8988T (cell line): Measurements from ENCODE around the gene XXYLT1.
A peak's percentile ranks its signal among the peaks of the same experiment; 100 is the strongest.

ENCODE experiments used
- DNase-seq: peaks from one replicate; pipeline ENCODE4 v3.0.0; 2011

XXYLT1 gene

DNA sequence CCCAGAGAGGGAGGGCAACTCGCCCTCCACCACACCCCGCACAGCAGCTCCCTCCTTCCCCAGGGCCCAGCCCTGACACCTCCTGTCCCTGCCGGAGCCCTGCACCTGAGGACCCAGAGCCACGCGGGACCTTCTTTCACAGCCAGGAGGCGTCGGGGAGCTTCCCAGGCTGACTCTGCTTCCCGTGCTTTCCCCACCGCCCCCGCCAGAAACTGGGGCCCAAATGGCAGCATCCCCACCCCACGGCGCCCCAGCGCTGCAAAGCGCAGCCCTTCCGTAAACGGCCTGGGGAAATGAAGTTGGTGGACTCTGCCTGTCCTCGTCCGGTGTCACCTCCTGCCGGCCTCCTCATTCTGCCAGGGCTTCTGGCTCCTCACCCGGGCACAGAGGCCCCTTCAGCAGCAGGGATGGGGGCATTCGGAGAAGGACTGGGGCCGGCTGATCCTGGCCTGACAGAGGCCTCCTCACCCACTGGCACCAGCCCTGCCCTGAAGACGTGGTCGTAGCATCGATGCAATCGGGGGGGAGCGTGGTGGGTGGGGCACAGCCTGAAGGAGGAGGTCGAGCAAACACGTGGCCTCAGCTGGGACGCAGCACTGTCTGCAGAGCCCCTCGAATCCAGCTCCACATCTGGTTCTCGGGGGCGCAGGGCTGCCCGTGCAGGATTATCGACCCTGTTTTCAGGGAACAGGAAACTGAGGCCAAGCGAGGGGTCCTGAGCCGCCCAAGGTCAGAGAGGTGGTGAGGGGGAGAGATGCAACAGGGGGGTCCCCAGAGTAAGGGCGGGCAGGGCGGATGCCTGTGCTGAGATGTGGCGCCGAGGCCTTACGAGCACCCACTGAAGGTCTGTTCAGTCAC lies 235.4 kb downstream of the XXYLT1 start:
- peak; percentile 85 for DNase-seq

GRCh38 chr3:195034541-195034940 lies 236.4 kb downstream of the XXYLT1 start:
- no peak for DNase-seq

DNA sequence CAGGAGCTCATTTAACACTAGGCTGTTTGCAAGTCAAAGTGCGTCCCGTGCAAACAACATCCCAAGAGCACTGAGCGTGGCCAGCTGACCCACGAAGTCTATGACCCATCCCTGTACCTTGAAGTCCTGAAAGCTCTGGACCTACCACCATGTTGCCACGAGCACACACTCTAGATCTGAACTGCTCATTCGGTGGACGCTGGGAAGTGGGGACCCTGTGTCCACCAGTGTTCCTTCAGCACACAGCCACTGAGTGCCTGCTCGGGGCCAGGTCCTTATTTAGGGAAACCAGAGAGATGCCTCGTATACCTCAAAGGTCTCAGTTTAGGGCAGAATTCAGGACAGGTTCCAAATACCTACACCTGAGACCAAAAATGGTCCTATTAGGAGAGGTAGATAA lies 236.9 kb downstream of the XXYLT1 start:
- no peak for DNase-seq

DNA sequence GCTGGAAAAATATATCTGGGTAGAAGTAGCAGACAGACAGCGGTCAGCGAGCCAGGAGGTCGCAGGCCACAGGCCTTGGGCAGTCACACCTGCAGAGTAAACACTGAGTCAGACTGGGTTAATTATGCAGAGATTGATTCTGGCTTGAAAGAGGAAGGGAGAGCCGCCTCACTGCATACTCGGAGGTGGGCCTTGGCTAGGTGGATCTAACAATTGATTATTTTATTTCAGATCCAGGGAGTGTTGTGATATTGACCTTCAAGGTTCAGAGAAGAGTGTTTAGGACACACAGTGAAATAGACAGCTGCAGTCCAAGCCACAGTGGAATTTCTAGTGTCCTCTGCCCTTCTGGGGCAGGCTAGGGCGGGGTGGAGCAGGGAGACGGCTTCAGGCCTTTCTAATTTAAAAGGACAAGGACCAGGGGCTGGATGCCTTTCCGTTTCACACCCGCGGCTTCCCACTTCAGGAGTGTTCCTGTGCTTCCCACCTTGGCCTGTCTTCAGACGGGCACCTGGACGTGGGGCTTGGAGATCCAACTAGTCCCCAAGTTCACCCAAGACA lies 237.3 kb downstream of the XXYLT1 start:
- no peak for DNase-seq

DNA sequence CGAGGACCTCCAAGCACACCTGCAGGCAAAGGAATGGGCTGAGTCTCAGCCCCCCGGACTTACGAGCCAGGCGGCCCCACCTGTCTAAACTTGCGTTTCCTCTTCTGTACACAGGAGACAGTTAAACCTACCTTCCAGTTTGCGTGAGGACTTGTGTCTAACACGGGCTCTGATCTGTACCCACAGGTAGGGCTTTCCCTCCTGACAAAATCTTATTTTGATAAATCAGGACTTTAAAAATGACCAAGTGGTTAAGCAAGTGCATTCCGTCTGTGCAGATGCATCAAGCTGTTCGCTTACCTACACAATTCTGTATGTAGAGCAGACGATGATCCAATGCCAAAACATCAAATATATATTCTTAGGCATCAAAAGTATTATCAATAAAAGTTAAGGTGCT lies 238.0 kb downstream of the XXYLT1 start:
- DNase-seq, result no peak

DNA sequence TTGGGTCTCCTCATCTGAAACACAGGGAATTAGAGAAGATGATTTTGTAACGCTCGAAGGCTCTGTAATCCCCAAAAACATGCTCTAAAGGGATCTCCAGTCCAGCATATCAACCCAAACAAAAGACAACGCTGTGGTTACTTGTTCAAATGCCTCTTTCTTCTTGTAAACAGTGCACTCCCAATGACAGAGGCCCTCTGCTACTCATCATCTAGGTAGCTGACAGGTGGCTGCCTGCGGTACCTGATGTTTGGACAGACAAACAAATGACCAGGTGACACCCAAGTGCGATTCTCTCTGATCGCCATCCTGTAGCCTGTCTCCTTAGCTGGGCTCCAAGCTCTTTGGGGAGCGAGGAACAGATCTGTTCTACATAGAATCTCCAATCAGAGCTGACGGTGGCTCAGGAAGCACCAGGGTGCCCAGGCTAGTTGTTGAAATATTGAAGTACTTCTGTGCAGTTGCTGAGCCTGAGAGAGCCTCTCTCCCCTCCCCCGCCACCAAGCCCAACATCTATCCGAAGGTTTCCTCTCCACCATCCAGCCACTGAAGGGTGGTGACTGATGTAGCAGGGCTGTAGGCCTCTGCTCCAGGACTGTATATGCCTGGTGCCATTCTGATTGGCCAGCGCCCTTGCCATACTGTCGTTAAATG lies 238.7 kb downstream of the XXYLT1 start:
- no peak for DNase-seq

- no peak for DNase-seq
Observed at GRCh38 chr3:195031574-195032003, 239.4 kb downstream of the XXYLT1 start.

GRCh38 chr3:195030791-195031321 lies 240.1 kb downstream of the XXYLT1 start:
- DNase-seq, result peak; percentile 68

- DNase-seq, result no peak
Observed at GRCh38 chr3:195028877-195029606, 241.9 kb downstream of the XXYLT1 start.

GRCh38 chr3:195025884-195026200 lies 245.1 kb downstream of the XXYLT1 start:
- no peak for DNase-seq

DNA sequence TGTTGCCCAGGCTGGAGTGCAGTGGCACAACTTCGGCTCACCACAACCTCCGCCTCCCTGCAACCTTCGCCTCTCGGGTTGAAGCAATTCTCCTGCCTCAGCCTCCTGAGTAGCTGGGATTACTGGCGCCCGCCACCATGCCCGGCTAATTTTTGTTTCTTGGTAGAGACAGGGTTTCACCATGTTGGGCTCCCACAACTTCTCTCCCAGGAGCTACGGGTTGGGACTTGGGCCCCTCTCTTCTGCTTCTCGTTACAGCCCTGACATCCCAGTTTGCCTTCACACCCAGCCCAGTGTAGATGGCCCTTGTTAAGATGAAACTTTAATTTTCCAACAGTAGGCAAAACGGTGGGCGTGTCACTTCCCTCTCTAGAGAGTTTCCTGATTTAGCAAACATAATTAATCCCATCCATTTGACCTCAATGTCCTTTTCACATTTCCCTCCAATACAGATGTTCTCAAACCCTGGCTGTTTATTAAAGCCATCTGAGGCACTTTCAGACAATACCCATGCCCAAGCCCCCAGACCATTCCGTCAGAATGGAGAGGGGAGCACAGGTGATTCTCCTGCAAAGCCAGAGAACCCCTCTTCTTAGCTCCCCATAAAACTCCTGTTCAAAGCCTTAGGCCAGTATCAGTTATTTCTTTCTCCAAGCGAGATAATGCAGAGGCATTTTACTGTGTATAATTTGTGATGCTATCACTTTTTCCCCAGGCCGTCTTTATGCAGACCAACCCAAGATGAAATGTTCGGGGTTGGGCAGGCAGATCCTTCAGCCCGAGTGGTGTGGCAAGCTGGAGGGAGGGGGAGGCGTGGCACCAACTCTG lies 245.7 kb downstream of the XXYLT1 start:
- DNase-seq, result no peak

- no peak for DNase-seq
Observed at GRCh38 chr3:195023989-195024388, 247.0 kb downstream of the XXYLT1 start.

DNA sequence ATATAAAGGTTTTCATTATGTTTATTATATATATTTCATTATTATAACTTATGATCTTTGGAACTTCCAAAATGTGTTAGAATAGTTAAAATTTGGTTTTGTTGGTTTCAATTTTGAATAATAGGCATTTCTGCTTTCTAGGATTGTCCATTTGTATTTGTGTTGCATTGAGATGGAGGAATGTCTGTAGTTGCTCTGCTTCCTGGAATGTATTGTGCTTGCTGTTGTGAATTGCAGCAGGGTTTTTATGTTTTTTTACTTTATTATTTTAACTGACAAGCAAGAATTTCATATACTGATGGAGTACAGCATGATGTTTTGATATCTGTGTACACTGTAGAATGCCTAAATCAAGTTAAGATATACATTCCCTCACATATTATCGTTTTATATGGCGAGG lies 247.4 kb downstream of the XXYLT1 start:
- DNase-seq, result no peak

DNA sequence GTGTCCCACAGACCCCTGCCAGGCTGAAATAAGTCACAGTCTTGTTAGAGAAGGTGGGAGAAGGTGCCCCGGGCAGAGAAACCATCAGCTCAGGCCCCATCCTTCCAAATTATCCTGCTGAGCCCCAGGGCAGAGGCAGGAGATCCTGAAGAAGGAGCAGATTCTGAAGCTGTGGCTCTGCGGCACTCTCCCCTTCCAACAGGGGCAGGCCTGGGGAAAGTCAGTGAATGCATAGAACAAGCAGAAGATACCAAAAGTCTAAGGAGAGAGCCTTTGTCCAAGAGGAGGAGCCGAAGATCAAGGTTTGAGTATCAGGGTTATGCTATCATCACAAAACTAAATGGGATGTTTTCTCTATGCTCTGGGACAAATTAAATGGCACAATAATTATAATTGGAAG lies 249.3 kb downstream of the XXYLT1 start:
- DNase-seq, result no peak

GRCh38 chr3:195020921-195021320 lies 250.0 kb downstream of the XXYLT1 start:
- no peak for DNase-seq

GRCh38 chr3:195020185-195020584 lies 250.8 kb downstream of the XXYLT1 start:
- no peak for DNase-seq

DNA sequence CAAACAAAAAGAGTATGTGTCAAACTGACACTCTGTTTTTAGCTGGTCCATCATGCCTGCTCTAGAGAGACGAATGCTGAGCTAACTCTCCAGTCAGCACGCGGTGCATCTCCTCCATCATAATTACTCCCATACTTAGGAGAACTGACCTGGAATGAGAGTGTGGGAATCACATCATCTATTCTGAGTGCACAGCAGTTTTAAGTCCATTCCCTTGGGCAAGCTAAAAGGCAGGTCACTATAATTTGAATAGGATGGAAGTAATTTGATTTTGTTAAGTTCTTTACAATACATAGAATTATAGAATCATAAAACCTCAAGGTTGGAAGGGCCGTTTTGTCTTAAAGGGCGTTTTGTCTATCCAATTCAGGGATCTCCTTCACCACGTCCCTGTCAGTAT lies 251.6 kb downstream of the XXYLT1 start:
- no peak for DNase-seq
